GM19351 (cell line): ENCODE measurements around the gene MPST.

ENCODE experiments used
- ATAC-seq: cut with Tn5 transposase; IDR thresholded peaks from one replicate; pipeline ENCODE4 v1.9.1; 2021; ENCODE audit warnings: mild to moderate bottlenecking, moderate library complexity; ENCODE audit not compliant: unreplicated experiment

MPST gene

DNA sequence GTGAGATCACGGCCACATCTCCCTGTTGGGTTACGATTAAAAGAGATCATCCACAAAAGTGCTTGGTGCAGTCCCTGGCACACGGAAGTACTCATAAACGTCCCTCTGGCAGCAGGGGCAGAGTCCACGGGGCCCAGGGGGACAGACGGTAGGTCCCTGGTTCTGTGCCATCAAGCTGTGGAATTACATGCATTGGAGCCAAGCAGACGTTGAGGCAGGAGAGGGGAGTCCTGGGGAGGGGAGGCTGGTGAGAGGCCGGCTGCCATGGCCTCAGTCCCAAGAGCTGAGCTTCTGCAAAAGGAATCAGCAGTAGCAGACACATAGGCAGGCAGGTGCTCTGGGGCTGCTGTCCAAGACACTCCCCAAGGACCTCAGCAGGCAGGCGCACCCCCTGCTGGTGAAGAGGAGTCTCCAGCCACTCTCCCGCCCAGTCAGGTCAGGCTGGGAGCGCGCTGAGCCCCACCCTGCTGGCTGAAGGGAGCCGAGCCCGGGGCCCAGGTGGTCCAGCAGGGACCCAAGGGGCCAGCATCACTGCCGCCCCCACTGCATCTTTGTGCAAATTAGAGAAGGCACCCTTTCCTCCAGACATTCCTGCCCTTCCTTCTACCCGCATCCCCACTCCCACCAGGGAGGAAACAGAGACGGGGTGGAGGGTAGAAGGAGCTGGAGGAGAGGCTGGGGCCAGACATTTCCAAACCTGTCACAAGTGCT, 24.4 kb downstream of the MPST start:
- ATAC-seq: no peak

DNA sequence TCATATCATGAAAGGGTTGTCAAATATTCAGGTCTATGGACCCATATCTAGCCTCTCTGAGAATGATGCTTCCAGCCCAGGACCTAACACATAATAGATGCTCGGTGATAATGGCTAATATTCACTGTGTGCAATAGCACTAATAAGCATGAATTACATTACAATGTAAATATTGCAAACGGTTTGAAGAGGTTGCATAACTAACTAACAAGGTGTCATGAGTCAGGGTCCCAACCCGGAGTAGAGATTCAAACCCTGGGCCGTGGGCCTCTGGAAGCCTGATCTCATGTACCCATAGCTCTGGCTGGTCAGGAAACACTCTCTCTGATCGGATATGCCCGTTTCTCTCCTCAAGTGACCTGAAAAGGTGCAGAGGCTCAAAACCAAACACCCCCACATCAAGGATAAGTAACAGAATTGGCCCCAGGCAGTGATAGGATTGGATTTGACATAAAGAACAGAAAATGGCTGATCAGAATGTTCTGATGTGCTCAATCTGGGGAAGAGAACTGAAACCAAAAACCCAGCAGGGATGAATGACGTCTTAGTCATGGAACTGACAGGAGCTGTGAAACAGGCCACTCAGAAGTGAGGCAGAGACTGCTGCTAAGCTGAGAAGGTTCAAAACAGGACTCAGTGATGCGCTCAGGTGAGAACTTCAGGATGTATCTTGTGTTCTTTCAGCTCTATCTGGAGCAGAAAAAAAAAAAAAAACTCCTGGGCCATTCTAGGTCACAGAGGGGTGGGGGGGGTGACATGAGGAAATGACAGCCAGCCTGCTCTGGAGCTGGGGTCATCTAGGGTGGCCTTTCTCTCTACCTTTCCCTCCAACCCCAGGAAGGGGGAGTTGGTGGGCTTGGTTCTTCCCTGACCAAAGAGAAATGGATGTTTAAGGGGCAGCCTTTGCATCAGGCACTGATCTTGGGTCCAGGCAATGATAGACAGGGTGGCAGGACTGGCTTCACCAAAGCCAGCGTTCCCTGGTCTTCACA, 25.4 kb downstream of the MPST start:
- no peak for ATAC-seq

DNA sequence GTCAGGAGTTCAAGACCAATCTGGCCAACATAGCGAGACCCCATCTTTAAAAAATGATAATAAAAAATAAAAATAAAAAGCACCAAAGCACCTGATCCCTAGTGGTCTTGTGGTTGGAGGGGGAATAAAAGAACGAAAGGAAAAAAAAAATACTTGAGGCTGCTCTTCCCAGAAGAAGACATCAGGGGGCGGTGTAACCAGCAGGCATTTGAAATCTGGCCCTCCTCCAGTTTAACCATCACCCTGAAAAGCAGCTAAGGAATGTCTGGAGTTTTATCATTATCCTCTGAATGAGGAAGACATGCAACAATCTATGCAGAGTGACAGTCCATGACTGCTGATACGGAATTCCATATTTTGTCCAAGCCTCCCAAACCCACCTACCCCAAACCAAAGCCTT, 26.4 kb downstream of the MPST start:
- ATAC-seq: no peak

- no peak for ATAC-seq
Observed at GRCh38 chr22:37046589-37046988, 27.0 kb downstream of the MPST start.

GRCh38 chr22:37047006-37047405, 27.5 kb downstream of the MPST start:
- no peak for ATAC-seq

GRCh38 chr22:37048133-37048532, 28.6 kb downstream of the MPST start:
- no peak for ATAC-seq

DNA sequence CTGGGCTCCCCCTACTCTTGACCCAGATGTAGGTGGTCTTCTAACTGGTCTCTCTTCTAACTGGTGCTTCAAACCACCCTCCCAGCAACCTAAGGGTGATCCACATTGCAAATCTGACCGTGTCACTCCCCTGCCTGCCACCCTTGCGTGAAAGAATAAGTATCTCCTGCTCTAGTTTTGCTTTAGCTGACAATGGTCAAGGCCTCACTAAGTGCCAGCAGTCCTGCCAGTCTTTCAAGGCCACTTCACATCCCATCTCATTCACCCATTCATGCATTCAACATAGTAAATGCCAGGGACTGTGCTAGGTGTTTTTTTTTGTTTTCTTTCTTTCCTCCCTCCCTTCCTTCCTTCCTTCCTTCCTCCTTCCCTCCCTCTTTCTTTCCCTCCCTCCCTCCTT, 29.7 kb downstream of the MPST start:
- ATAC-seq: no peak

DNA sequence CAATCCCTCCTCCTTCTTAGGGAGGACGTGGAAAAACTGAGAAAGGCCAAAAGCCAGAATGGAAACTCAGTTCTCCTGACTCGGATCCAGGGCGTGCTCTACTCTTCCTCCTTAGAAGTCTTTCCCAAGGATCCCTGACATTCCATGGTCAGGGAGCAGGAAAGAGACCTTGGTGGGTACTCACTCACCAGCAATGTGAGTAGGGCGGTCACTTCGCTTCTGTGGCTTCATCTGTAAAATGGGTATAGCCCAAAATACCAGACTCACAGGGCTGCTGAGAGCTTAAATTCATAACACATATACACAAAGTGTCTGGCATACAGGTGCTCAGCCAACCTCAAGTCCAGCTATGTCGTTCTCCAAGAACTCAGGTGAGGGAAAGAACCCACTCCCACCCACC, 31.4 kb downstream of the MPST start:
- ATAC-seq: no peak

- ATAC-seq: no peak
Observed at GRCh38 chr22:37051391-37052385, 32.1 kb downstream of the MPST start, which contains the start of gene KCTD17. Gene KCTD17, plus strand, starts transcription at chr22:37051742. Its CDS starts 19 bp downstream, at chr22:37051761.

GRCh38 chr22:37052386-37053309, 33.1 kb downstream of the MPST start:
- no peak for ATAC-seq

DNA sequence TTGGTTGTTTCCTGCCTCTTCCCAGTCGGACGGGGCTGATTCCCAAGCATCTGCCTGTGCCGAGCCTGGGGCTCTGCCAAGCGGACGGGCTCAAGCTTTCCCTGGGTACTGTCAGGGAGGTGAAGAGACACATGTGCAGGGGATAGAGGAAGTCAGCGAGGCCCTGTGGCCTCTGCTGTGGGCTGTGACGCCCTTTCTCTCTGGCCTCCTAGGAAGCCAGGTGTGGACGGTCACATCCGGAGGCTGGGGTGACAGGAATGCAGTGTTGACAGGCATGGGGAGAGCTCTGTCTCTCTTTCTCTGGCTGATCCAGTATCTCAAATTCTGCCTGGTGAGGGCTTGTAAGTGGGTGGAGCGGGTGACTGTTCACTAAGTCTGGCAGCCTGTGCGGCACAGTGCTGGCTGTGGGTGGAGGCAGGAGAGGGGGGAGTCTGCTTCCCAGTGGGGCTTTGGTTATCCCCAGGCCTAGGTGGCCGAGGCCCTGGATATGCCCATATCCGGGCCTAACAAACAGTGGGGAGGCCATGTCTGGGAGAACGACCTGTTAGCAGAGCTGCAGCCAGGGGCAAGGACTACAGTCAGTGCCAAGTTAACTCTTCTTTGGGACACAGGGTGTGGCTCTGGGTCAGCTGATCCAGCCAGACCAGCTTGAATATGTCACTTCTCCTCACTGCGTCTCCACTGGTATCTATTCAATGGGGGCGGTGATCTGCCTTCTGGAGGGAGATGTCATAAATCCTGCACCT, 33.9 kb downstream of the MPST start:
- no peak for ATAC-seq

GRCh38 chr22:37054056-37054395, 34.5 kb downstream of the MPST start:
- no peak for ATAC-seq

GRCh38 chr22:37054600-37055365, 35.2 kb downstream of the MPST start:
- no peak for ATAC-seq

DNA sequence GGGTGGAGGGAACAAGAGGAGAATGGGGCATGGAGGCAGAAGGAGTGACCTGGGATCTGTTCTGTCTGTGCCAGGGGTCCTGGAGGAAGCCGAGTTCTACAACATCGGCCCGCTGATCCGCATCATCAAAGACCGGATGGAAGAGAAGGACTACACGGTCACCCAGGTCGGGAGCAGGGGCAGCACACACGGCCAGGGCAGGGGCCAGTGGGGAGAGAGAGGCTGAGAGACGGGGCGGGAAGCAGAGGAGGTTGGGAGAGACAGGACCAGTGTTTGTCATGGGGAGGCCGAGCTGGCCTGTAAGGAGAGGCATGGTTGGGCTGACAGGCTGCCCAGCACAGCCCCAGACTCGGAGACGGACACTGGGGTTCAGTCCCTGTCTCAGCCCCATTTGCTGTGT, 36.7 kb downstream of the MPST start:
- no peak for ATAC-seq

DNA sequence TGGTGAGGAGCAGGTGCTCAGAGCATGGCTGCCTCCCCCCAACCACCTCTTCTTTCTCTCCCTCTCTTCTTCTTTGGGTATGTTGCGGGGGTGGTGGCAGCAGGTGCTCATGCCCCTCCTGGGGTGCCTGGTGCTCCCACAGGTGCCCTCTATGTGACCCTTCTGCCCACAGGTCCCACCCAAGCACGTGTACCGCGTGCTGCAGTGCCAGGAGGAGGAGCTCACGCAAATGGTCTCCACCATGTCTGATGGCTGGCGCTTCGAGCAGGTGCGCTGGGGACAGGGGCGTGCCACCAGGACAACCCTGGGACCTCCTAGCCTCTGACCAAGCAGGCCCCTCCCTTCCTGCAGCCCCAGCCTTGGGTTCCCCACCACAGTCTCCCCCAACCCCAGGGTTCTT, 37.7 kb downstream of the MPST start:
- no peak for ATAC-seq

DNA sequence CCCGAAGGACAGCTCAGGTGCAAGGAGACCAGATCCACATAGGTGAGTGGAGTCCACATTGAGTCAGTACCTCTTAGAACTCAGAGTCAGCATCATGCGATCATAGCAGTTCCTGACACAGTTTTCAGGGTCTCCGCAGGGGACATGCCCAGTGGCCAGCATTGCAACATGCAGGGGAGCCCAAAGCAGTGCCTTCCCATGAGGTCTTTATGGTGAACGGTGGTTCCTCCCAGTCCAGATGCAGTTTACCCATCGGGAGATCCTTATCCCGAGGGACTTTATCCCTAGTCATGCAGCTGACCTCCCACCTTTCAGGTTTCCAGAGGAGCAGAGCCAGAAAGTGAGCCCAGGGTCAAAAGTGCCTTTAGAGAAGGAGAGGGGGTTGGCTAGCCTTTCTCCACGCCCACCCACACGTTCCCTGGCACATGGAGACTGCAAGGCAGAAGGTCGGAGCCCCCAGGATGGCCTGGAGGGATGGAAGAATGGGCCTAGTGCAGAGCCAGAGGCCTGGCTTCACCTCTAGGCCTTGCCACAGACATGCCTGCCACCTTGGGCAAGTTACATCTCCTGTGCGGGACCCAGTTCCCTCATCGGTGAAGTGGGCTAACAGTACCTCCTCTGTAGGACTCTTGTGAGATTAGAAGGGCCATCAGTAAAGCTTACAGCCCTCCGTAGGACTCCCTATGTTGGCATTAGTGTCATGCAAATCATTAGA, 38.4 kb downstream of the MPST start:
- no peak for ATAC-seq

GRCh38 chr22:37058917-37059701, 39.6 kb downstream of the MPST start:
- ATAC-seq: no peak
